GM21576 (cell line): ENCODE data around the gene ATE1.
"Not testable (repeated sequence)": the region's sequence is repeated elsewhere in the genome, so short reads cannot be mapped to it uniquely, and the experiment has no call there.

ENCODE experiments used
- ATAC-seq: cut with Tn5 transposase; IDR thresholded peaks from one replicate; pipeline ENCODE4 v1.9.1; 2021; ENCODE audit warnings: mild to moderate bottlenecking, moderate library complexity; ENCODE audit not compliant: unreplicated experiment

ATE1 gene

DNA sequence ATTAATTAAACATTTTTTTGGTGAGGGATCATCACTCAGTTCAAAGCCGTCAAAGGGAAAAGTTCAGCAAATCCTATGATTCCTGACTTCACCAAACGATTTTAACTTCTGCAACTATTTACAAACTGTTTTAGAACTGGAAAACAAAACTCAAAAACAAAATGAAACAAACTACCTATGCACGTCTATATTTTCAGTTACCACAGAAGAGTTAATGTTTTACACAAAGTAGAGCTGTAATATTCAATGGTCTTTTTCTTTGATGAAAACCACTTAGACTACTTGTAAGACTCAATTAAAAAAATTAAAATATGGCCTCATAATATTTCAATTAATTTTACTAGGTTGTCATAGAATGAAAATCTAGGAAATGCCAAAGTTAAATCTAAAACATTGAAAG is 131.5 kb downstream of the ATE1 start:
- ATAC-seq, result no peak

DNA sequence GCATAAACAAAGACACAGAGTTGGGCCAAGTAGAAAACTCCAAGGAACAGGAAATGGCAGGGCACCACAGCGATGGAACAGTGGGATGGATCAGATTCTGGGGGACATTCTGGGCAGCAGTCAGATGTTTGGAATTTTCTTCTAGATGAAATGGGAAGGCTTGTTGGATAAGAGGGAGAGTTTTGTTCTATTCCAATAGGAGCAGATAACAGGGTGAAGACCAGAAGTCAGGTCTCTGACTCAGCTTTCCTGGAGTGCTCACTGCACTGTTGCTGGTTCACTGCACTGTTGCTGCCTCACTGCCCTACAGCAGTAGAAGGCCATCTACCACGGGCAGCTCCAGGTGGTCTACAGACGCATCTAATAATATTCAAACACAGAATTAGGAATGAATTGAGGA is 135.6 kb downstream of the ATE1 start:
- ATAC-seq, result no peak

DNA sequence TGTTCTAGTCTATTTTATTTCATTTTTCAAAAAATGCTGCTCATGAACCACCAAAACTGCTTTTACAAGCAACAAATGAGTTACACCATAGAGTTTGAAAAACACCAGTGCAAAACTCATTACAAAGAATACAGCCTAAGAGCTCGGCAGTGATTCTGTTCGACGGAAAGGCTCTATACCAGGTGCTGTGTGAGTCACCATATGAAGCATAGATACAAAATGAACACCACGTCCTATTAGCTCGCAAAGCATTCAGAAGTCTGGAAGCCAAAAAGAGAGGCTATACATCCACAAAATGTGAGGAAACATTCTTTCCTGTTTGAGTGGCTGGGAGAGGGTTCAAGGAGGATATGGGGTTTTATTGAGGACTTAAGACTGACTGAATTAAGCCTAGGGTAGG is 136.1 kb downstream of the ATE1 start:
- no peak for ATAC-seq

DNA sequence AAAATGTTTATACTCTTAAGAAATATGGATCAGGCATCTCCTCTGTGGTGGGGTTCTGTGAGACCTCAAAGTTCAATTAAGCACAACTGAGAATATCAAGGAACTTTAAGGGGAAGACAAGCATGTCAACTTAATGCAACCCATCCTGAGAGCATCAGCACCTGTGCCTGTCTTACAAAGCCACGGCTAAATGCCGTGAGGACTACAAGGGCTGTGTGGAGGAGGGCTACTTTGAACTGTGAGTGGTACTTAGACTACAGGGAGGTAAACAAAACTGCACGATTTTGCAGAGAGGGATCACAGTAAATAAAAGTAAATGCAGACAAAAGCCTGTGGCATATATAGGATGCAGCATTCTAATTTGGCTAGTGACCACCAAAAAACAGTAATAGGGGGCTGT is 139.1 kb downstream of the ATE1 start:
- no peak for ATAC-seq

DNA sequence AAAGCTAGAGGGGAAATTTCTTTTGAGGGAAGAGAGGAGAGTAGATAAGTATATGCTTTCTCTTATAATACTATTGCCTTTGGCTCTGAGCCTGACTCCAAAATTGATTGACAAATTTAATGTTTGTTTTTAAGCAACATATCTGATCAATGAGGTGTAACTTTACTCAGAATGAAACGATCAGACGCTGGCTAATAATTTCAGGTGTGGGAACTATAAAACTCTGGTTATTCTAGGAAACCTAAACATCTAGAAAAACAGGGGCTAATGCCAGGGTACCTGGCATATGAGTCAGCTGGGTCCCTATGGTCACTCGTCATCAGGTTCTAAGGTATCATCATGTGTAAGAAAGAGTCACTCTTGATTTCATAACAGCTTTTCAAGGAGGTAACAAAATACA is 139.7 kb downstream of the ATE1 start:
- no peak for ATAC-seq

DNA sequence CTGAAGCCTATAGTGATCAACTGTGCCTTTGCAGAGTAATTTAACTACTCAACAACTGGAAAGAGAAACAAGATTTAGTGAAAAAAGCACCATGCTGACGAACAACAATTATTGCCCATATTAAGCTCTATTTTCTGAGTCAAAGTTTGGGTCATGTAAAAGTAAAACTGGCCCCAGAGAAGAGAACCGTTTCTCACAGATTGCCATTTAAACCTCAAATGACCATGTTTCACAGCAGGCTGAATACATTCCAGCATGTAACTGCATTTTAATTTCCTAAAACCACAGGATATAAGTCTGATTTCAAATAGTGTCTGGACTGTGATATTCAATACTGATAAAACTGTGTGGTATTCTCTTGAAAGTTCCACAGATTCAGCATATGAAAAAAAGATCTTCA is 140.7 kb downstream of the ATE1 start:
- no peak for ATAC-seq

DNA sequence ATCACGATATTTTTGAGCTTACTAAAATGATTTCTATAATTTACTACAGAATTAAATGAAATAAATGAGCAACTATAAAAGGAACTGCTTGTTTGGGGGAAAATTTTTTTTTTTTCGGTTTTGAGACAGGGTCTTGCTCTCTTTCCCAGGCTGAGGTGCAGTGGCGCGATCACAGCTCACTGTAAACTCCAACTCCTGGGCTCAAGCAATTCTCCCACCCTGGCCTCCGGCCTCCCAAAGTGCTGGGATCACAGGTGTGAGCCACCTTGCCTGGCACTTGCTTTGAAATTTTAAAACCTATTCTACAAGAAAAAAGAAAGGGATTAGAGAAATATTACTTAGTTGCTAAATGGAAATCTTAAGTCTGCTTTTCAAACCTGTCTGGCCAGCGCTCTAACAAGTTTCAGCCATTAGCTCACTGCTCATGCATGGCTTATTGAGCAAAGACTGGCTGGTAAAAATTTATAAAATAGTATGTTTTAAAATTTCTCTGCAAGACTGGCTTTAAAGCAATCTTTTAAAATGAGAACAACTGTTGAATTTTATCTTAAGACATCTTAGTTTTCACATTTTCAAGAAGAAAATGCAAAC is 144.0 kb downstream of the ATE1 start:
- ATAC-seq, result no peak

DNA sequence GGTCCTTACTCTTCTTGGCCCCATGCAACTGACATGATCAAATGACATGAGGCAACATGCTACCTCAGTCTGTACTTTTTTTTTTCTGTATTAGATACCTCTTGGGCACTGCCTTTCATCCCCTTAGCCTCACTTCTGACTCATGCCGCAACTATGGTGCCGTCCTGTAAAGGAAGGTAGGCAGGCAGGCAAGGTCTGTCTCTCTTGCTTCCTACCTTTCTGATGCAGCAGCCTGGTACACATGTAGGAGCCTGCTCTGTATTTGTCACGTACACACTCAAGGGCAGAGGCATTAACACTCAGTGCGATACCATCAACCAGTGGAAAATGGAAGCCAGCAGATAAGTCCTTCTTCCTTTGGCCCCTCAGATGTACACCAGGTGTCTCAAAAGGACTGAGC is 146.7 kb downstream of the ATE1 start:
- ATAC-seq, result no peak

DNA sequence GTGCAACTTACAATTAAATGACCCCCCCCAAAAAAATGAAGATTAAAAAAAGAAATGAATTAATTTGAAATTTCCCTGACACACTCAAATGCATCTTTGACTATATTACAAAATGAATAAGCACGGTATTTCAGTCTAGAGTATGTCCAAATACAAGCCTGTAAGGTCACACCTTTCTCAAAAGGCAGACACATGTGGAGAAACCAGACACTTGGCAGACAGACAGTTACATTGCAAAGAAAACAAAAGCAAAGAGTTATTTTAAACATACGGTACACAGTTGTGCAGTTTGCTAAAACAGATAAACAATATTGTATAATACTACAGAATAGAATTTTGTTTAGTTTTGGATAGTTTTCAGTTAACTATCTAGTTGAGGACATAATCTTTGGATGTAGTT is 153.0 kb downstream of the ATE1 start:
- no peak for ATAC-seq

DNA sequence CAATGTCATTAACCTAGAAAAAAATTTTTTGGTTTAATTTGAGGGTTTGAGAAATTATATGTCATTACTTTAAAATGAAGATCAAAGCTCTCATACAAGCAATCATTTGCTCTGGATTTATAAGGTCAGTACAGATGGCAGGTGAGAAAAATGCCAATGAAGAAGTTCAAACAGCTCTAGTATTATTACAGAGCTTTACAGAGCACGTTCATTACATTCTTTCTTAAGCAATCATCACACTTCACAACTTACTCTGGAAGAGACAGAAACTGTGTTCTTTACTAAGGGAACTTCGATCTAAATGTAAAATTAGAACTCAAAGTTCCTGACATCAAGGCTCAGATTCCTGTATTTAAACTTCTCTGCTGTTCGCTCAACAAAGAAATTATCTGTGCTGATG is 153.4 kb downstream of the ATE1 start:
- no peak for ATAC-seq

DNA sequence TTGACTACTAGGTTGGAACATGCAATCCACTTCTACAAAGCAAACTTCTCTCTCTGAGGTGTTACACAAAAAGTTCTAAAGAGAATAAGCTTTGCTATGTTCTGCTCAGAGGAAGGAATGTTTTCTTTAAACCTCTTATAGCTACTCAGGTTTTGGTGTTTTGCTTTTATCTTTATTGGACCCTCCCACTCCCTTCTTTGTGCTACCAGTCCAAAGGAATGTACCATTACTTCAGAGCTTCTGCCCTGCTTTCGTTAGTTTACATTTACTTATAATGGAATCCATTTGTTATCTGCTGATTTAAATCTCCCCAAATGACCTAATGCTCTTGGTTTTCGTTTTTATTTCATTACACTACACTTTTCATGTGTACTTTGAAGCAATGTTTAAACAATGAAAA is 154.9 kb downstream of the ATE1 start:
- no peak for ATAC-seq

DNA sequence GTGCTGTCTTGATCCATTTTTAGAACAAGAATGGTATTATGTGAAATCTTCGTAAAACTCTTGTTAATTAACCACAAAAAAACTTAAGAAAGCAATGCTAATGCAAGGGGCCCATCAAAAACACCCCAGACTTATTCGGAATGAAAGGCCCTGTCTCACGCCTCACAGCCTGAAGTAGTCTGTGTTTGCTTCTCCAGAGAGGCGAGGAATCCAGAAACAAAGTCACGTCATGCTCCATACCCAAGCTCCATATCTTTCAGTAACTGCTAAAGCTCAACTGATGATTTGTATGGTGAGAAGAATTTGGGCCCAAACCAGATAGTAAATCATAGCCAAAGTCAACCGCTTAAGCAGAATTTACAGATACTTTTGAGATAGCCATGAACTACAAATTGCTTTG is 155.4 kb downstream of the ATE1 start:
- no peak for ATAC-seq

DNA sequence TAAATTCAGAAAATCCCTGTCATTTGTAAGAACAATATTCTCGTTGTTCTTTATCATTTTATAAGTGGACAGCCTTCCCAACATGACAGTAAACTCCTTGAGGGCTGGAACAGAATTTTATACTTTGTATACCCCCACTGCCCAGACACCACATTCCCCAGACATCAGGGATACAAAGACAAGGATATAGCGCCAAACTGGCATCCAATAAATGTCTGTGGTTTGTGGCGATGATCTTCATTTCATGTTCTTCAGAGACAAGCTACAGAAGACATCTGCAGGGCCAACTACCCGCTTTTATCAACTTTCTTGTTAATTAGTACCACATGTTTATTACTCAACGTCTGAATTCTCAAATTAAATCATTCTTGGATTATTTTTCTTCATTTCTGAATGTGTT is 155.9 kb downstream of the ATE1 start:
- ATAC-seq, result no peak

DNA sequence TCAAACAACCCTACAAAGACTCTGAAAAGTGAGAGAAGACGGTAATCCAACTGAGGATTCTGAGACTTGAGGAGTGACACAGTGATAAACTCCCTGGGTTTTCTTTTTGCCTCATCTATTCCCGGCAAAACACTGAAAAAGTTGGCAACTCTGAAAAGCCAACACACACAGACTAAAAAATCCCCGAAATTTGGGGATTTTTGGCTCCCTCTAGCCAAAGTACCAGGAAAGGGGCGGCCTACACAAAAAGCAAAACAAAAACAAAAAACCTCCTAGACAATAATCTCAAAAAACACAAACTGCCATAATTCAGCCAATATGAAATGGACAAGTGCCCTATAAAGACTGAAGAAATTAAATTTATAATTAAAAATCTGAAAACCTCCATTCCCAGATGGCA is 161.4 kb downstream of the ATE1 start:
- no peak for ATAC-seq

DNA sequence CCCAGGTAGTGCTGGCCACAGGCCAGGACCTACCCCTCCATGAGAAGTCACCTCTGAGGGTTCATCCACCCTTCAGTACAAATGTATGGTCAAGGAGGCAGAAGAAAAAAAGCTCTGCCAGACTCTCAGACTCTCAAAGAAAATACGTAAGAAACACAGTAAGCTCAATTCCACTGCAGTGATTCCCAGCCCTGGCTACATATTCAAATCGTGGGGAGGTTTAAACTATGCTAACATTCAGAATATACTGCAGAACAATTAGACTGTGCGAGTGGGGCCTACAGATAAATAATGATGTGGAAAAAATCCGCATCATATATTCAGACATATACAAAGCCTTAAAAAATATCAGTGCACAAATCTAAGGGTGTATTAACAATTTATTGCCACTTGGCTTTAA is 162.6 kb downstream of the ATE1 start:
- no peak for ATAC-seq

DNA sequence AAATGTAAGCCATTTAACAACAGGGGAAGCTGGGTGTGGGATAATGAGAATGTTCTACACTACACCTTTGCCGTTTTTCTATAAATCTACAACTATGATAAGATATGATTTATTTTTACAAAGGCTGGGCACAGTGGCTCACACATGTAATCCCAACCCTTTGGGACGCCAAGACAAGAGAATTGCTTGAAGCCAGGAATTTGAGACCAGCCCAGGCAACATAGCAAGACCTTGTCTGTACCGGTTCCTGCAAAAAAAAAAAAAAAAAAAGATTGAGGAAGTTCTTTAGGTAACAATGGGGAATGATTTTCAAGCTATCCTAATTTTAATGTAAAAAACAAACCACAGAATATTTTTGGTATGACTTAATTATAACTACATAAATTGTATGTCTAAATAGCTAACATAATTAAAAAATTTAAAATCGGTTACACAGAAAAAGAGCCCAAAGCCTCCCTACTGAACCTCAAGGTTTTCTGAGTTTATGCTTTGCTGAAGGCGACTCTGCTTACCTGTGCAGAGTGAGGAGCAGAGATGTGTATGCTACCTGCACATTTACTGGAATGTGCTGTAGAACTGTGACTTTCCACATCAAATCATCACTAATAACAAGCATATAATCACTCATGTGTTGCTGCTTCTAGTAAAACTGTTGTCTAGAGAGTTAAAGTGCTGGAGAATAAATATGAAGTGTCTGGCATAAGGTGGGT is 163.4 kb downstream of the ATE1 start:
- no peak for ATAC-seq

DNA sequence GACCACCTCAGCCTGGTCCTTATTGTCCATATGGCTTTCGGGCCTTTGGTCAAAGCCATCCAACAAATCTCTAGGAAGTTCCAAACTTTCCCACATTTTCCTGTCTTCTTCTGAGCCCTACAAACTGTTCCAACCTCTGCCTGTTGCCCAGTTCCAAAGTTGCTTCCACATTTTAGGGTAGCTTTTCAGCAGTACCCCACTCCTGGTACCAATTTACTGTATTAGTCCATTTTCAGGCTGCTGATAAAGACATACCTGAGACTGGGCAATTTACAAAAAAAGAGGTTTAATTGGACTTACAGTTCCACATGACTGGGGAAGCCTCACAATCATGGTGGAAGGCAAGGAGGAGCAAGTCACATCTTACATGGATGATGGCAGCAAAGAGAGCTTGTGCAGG is 170.6 kb downstream of the ATE1 start:
- ATAC-seq, result not testable (repeated sequence)

DNA sequence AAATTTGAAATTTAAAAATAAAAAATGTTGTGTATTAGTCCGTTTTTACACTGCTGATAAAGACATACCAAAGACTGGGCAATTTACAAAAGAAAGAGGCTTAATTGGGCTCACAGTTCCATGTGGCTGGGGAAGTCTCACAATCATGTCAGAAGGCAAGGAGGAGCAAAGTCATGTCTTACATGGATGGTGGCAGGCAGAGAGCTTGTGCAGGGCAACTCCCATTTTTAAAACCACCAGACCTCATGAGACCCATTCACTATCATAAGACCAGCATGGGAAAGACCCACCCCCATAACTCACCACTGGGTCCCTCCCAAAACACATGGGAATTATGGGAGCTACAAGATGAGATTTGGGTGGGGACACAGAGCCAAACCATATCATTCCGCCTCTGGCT is 172.3 kb downstream of the ATE1 start:
- not testable (repeated sequence) for ATAC-seq

DNA sequence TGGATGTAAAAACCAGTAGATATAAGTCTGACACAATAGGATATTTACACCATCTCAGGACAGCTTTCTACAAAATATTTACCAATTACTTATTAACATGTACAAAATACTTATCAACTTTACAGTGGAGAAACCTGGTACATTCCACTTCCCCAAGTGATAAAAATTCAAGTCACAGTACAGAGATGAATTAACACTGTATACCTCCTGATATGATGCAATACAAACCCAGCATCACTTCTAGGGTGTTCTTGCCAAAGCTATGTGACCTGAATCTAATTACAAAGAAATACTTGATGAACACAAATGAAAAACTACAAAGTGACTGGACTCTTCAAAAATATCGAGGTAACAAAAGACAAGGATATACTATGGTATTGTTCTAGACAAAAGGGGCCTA is 173.2 kb downstream of the ATE1 start:
- ATAC-seq, result no peak

DNA sequence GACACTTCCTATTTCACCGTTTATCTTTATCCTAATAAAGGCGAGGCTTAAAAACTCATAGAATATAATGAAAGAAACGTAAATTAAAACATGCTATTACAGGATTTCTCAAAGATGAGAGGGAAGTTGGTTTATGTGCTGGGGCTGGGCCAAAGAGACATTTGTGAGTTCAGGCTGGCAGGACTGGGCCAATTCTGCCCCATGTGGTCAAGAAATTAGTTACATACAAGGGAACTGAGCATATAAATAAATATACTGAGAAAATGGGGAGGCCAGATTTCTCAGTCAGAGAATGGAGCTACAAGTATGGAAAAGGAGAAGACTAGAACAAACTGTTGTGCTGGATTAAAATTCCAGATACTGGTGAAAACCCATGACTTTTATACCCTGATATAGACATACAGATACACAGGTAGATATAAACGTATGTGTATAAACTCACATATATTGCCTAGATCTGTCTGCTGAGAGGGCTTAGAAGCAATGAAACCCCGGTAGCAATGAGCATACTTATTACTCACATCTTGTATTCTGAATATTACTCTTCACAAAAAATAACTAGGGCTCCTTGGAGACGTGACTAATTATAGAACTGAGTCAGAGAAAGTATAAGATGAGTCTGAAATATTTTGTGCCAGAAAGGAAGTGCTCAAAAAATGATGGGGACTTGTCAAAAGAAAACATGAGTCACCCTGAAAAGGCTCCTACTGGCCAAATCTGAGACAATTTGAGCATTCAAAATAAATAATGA is 173.9 kb downstream of the ATE1 start:
- ATAC-seq, result peak; percentile 81

DNA sequence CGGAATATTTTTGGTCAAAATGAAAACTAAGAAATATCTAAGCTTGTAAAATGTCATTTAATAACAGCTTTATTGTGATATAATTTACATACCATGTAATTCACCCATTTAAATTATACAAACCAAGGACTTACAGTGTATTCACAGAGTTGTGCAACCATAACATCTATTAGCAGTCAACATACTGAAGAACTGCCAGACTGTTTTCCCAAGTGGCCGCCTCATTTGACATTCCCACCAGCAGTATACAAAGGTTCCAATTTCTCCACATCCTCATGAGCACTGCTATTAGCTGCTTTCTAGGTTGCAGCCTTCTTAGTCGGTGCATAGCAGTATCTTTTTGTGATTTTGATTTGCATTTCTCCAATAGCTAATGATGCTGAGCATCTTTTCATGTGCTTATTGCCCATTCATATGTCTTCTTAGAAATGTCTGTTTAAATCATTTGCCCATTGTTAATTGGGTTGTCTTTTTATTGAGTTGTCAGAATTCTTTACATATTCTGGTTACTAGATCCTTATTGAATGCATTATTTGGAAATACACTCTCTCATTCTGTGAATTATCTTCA is 176.6 kb downstream of the ATE1 start:
- no peak for ATAC-seq

DNA sequence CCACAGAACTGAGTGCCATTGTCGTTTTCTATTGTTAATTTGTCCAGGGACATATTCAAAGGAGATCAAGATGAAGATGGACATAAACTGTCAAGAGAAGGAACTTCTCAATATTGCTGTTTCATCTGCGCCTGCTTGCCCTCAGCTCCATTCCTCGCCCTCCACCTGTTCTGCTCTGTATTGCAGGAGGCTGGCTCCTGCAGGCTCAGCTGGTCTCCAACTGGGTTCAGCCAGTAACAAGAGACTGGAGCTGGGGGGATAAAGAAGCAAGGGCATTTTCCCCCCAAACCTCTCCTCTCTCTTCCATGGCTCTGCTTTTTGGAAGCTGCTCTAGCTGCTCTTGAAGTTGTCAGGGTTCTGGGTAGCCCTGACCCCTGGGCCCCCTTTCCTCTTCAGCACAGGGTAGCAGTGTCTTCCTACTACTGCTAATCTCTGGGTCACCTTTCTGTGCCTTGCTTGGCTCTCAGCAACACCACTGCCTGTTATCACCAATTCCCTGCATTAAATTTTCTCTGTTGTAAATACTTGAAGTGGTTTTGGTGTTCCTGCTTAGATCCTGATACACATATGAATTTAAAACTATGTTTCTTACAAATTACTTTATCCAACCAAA is 180.6 kb downstream of the ATE1 start:
- ATAC-seq, result no peak
